ENCODE results near the gene GNA14. TPM values are rescaled to one million over a fixed set of nuclear protein-coding genes. Genes with fewer than 3 reads are reported as not detected.

The GNA14 gene
- total RNA-seq, 4 donors from 2014 or later, result 0.20 to 0.56 (median 0.22) TPM; not detected in 1

DNA sequence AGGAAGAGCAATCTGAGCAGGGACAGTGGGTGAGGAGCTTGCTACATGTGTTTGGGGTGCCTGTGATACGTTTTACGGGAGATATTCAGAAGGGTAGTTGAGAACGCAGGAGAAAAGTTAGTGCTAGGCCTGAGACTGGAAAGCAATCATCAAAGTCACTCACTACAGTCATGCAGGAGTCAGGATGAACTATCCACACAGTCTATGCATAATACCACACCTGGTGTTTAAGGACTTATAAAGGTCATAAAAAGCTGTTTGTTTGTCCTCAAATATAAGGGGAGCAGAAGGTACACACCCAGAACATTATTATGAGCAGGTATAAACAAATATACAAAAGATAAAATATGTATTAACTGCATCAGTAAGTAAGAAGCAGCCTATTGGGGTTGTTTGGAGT, 176.6 kb downstream of the GNA14 start:
- no peak overlapping the region for H3K4me3 ChIP-seq
- in situ Hi-C loops (cut with MboI; ENCODE audit: low sequenced_read_pairs in 4 of 4), result loop anchor here in 2 of 4 donors (25.0 kb wide), 2 partner anchors 266 to 566 kb away; partner anchors contain the start of gene GNAQ (in 1 of the 2)
- no peaks in the 10 kb centered on the region for H3K27me3 ChIP-seq
- TF ChIP-seq, protein P1, sequence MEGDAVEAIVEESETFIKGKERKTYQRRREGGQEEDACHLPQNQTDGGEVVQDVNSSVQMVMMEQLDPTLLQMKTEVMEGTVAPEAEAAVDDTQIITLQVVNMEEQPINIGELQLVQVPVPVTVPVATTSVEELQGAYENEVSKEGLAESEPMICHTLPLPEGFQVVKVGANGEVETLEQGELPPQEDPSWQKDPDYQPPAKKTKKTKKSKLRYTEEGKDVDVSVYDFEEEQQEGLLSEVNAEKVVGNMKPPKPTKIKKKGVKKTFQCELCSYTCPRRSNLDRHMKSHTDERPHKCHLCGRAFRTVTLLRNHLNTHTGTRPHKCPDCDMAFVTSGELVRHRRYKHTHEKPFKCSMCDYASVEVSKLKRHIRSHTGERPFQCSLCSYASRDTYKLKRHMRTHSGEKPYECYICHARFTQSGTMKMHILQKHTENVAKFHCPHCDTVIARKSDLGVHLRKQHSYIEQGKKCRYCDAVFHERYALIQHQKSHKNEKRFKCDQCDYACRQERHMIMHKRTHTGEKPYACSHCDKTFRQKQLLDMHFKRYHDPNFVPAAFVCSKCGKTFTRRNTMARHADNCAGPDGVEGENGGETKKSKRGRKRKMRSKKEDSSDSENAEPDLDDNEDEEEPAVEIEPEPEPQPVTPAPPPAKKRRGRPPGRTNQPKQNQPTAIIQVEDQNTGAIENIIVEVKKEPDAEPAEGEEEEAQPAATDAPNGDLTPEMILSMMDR (IDR thresholded peaks at IDR 0.05 in 4 of 5, conservative IDR thresholded peaks at IDR 0.05 in 1 of 5), result no peak
- peaks cover 0 to 9% (median 0%) of the 10 kb centered on the region in 3 donors for H3K9me3 ChIP-seq
- ATAC-seq (no peak), DNase-seq (no peak)
- no peaks in the 10 kb centered on the region for H3K36me3 ChIP-seq
- no peaks in the 10 kb centered on the region for H3K4me1 ChIP-seq
- no peak overlapping the region for H3K27ac ChIP-seq
- intact Hi-C loops (cut with DNase I; ENCODE audit: low total_unique reads), result no loop called here

DNA sequence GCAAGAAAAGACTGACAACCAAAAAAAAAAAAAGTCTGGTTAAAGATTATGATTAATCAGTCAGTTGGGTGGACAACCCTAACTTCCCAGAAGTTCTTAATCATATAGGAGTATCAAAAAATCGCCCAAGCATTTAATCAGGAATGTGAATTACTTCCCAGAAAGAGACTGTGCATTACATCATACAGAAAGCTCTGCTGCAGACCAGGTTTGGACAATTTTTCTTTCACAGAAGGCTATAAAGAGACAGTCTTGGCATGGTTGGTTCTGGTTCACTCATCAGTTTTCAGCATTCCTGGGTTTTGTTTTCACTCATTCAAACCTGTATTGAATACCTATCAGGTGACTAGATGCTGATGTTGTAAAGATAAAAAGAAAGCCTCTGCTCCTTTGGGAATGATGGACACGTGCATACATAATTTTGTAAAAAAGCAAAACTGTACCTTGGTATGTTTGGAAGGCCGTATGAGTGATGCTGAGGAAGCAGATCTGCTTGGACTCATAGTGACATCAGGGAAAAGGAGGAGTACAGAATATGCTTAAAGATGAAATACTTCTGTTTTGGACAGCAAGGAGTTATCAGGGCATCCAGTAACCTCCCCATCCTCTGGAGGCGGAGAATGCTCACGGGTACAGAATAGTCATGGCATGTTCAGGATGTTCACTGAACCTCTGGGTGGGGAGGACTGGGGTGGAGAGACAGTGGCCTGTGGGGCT, 178.4 kb downstream of the GNA14 start:
- Histone ChIP-seq H3K4me3 (no peak overlapping the region), H3K27me3 (no peaks in the 10 kb centered on the region), H3K27ac (no peak overlapping the region), H3K9me3 (peaks cover 0 to 9% (median 0%) of the 10 kb centered on the region in 3 donors), H3K36me3 (no peaks in the 10 kb centered on the region), H3K4me1 (no peaks in the 10 kb centered on the region)
- intact Hi-C loops (cut with DNase I; ENCODE audit: low total_unique reads) (no loop called here), in situ Hi-C loops (cut with MboI; ENCODE audit: low sequenced_read_pairs in 4 of 4) (loop anchor here in 2 of 4 donors (25.0 kb wide), 2 partner anchors 268 to 568 kb away; partner anchors contain the start of gene GNAQ (in 1 of the 2))
- TF ChIP-seq, protein P1 (IDR thresholded peaks at IDR 0.05 in 4 of 5, conservative IDR thresholded peaks at IDR 0.05 in 1 of 5), result no peak
- no peak for TF ChIP-seq POLR2A (IDR thresholded peaks at IDR 0.05)
- ATAC-seq (no peak), DNase-seq (no peak)

DNA sequence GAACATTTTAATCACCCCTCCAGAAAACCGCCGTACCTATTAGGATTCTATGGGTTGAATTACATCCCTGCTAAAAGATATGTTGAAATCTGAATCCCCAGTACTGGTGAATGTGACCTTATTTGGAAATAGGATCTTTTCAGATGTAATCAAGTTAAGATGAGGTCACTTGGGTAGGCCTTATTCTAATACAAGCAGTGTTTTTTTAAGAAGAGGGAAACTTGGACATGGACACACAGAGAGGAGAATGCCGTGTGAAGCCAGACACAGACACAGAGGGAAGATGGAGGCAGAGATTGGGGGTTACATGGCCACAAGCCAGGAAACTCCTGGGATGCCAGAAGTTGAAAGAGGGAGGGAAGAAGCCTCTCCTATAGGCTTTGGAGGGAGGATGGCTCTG, 183.5 kb downstream of the GNA14 start:
- Histone ChIP-seq H3K4me1 (no peaks in the 10 kb centered on the region), H3K4me3 (no peak overlapping the region), H3K9me3 (no peaks in the 10 kb centered on the region), H3K36me3 (no peaks in the 10 kb centered on the region), H3K27me3 (no peaks in the 10 kb centered on the region), H3K27ac (no peak overlapping the region)
- intact Hi-C loops (cut with DNase I; ENCODE audit: low total_unique reads), result no loop called here
- no peak for TF ChIP-seq POLR2A (IDR thresholded peaks at IDR 0.05)
- TF ChIP-seq, protein P1 (IDR thresholded peaks at IDR 0.05 in 4 of 5, conservative IDR thresholded peaks at IDR 0.05 in 1 of 5), result no peak
- no peak for ATAC-seq
- in situ Hi-C loops (cut with MboI; ENCODE audit: low sequenced_read_pairs in 4 of 4), result loop anchor here in 2 of 4 donors (25.0 kb wide), 2 partner anchors 273 to 573 kb away; partner anchors contain the start of gene GNAQ (in 1 of the 2)
- no peak for DNase-seq

DNA sequence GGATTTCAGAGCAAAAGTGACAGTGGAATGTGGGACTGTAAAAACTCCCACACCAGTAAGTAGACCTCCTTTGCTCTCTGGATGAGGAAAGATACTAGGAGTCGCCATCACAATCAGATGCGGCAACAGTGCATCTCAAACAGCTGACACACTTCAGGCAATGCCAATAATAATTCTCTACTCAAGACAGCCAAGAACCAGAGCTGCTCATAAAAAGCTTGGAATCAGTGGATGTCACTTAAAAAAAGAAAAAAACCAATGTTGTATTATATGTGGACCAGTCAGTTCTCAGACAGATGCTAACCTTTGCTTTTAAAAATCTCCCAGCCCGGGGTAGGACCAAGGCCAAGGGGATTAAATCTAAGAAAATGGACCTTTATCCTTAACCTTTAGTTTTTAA, 185.0 kb downstream of the GNA14 start:
- Histone ChIP-seq H3K4me1 (no peaks in the 10 kb centered on the region), H3K36me3 (no peaks in the 10 kb centered on the region), H3K27me3 (no peaks in the 10 kb centered on the region), H3K27ac (no peak overlapping the region), H3K4me3 (no peak overlapping the region), H3K9me3 (no peaks in the 10 kb centered on the region)
- in situ Hi-C loops (cut with MboI; ENCODE audit: low sequenced_read_pairs in 4 of 4), result loop anchor here in 2 of 4 donors (25.0 kb wide), 2 partner anchors 274 to 574 kb away; partner anchors contain the start of gene GNAQ (in 1 of the 2)
- intact Hi-C loops (cut with DNase I; ENCODE audit: low total_unique reads), result no loop called here
- DNase-seq, result no peak
- no peak for ATAC-seq
- TF ChIP-seq, protein P1 (IDR thresholded peaks at IDR 0.05 in 4 of 5, conservative IDR thresholded peaks at IDR 0.05 in 1 of 5), result no peak
- TF ChIP-seq POLR2A (IDR thresholded peaks at IDR 0.05), result no peak
